Measurements from ENCODE around the gene GPRC5B.

The GPRC5B gene

GRCh38 chr16:19833581-19833980, 51.1 kb downstream of the GPRC5B start:
- POLR2A ChIA-PET, result no interaction called here
- no peak for DNase-seq (ENCODE audit: low read depth, low spot score)
- H3K4me3 ChIP-seq (ENCODE audit: low read depth, low read length), result no peak overlapping the region
- CTCF ChIA-PET, result no interaction called here
- no peak for TF ChIP-seq CTCF (IDR thresholded peaks at IDR 0.05; ENCODE audit: insufficient read depth, low read length, missing control alignments)

- no peak for TF ChIP-seq CTCF (IDR thresholded peaks at IDR 0.05; ENCODE audit: insufficient read depth, low read length, missing control alignments)
- no peak for DNase-seq (ENCODE audit: low read depth, low spot score)
- ChIA-PET CTCF (no interaction called here), POLR2A (no interaction called here)
- no peak overlapping the region for H3K4me3 ChIP-seq (ENCODE audit: low read depth, low read length)
Measured at GRCh38 chr16:19833176-19833575, 51.5 kb downstream of the GPRC5B start.

- no peak for TF ChIP-seq CTCF (IDR thresholded peaks at IDR 0.05; ENCODE audit: insufficient read depth, low read length, missing control alignments)
- no peak overlapping the region for H3K4me3 ChIP-seq (ENCODE audit: low read depth, low read length)
- CTCF ChIA-PET, result interaction anchor here (0.8 to 1.6 kb wide), 3 partner anchors 8 to 274 kb away, joined by 3 to 5 read pairs (median 3); no protein-coding TSS in a partner anchor
- POLR2A ChIA-PET, result no interaction called here
- peak; percentile 41 for DNase-seq (ENCODE audit: low read depth, low spot score)
Measured at GRCh38 chr16:19831678-19832077, 53.0 kb downstream of the GPRC5B start.

- no peak for TF ChIP-seq CTCF (IDR thresholded peaks at IDR 0.05; ENCODE audit: insufficient read depth, low read length, missing control alignments)
- CTCF ChIA-PET, result interaction anchor here (0.8 to 1.6 kb wide), 3 partner anchors 9 to 273 kb away, joined by 3 to 5 read pairs (median 3); no protein-coding TSS in a partner anchor
- DNase-seq (ENCODE audit: low read depth, low spot score), result no peak
- POLR2A ChIA-PET, result no interaction called here
- H3K4me3 ChIP-seq (ENCODE audit: low read depth, low read length), result no peak overlapping the region
Measured at GRCh38 chr16:19830902-19831560, 53.6 kb downstream of the GPRC5B start.

GRCh38 chr16:19829844-19830692, 54.6 kb downstream of the GPRC5B start:
- no peak for TF ChIP-seq CTCF (IDR thresholded peaks at IDR 0.05; ENCODE audit: insufficient read depth, low read length, missing control alignments)

GRCh38 chr16:19824216-19824615, 60.4 kb downstream of the GPRC5B start:
- TF ChIP-seq CTCF (IDR thresholded peaks at IDR 0.05; ENCODE audit: insufficient read depth, low read length, missing control alignments), result no peak
- POLR2A ChIA-PET, result no interaction called here
- H3K4me3 ChIP-seq (ENCODE audit: low read depth, low read length), result no peak overlapping the region
- CTCF ChIA-PET, result interaction anchor here (1.2 kb wide), 1 partner anchor 11 kb away, joined by 3 read pairs; no protein-coding TSS in a partner anchor
- no peak for DNase-seq (ENCODE audit: low read depth, low spot score)

More at GRCh38 chr16:19829844-19830692, 54.6 kb downstream of the GPRC5B start:
- ChIA-PET CTCF (interaction anchor here (1.6 kb wide), 1 partner anchor 15 kb away, joined by 5 read pairs; no protein-coding TSS in a partner anchor), POLR2A (no interaction called here)
- no peak for DNase-seq (ENCODE audit: low read depth, low spot score)
- H3K4me3 ChIP-seq (ENCODE audit: low read depth, low read length), result no peak overlapping the region

Measured in AG04449 (cell line).